ENCODE measurements around the gene CLRN2. TPM values are rescaled to one million over a fixed set of nuclear protein-coding genes. Genes with fewer than 3 reads are reported as not detected.

CLRN2 gene
- total RNA-seq, 1 experiment from 2014 or later = not detected

Other genes with a start within 250 kb of the CLRN2 start
- gene QDPR, start 3.1 kb upstream of the CLRN2 start, total RNA-seq (2014; rRNA removed; shearing (Covaris generic)) = 4.8 and 5.5 TPM in 2 replicates
- 60.4 and 63.8 TPM in 2 replicates for gene LAP3, start 62.0 kb downstream of the CLRN2 start, total RNA-seq (2014; rRNA removed; shearing (Covaris generic))
- gene MED28, start 99.5 kb downstream of the CLRN2 start, total RNA-seq (2014; rRNA removed; shearing (Covaris generic)) = 7.4 and 9.2 TPM in 2 replicates

All from NCI-H460 (cell line).